MCF 10A (cell line): ENCODE results near the gene CRTC1. TPM values are rescaled to one million over a fixed set of nuclear protein-coding genes. Genes with fewer than 3 reads are reported as not detected.

Experiments
- BruUV-seq: library from RNA; stranded (reverse); fragments of 400-500 nt; replicated peaks from 2 replicates; lab custom pipeline; 2021; lab: Mats Ljungman, UMichigan
- CTCF ChIA-PET: fragments of 300-600 bp; sonication (Branson Sonifier 250); formaldehyde crosslinking; extraction: SDS; loops from one replicate; lab custom pipeline; 2021; ENCODE audit warnings: antibody characterized with exemption, inconsistent platforms; lab: Yijun Ruan, JAX
- POLR2A ChIA-PET: fragments of 300-600, 350-650 bp; sonication (Branson Sonifier 250); formaldehyde crosslinking; extraction: SDS; loops from one replicate; lab custom pipeline; 2020; ENCODE audit warnings: antibody characterized with exemption, inconsistent platforms; lab: Yijun Ruan, JAX
- DNase-seq: peaks from one replicate; pipeline ENCODE4 v3.0.0-alpha.2; 2018; ENCODE audit not compliant: unreplicated experiment
- H3K27ac Mint-ChIP-seq: one replicate; pipeline ENCODE4 v1.8.0; 2022; ENCODE audit warnings: mild to moderate bottlenecking, low read depth, mixed read lengths; ENCODE audit not compliant: unreplicated experiment
- H3K27me3 Mint-ChIP-seq: one replicate; pipeline ENCODE4 v1.8.0; 2022; ENCODE audit warnings: mixed read lengths; ENCODE audit not compliant: insufficient read depth, unreplicated experiment
- H3K36me3 Mint-ChIP-seq: one replicate; pipeline ENCODE4 v1.8.0; 2022; ENCODE audit warnings: mild to moderate bottlenecking, moderate library complexity, mixed read lengths; ENCODE audit not compliant: insufficient read depth, unreplicated experiment
- H3K4me1 Mint-ChIP-seq: one replicate; pipeline ENCODE4 v1.8.0; 2022; ENCODE audit warnings: mixed read lengths; ENCODE audit not compliant: insufficient read depth, unreplicated experiment
- H3K4me3 Mint-ChIP-seq: one replicate; pipeline ENCODE4 v1.8.0; 2022; ENCODE audit warnings: mild to moderate bottlenecking, moderate library complexity, mixed read lengths; ENCODE audit not compliant: unreplicated experiment
- H3K9me3 Mint-ChIP-seq: one replicate; pipeline ENCODE4 v1.8.0; 2022; ENCODE audit warnings: mixed read lengths; ENCODE audit not compliant: unreplicated experiment
- CTCF ChIP-seq: fragments of 200-600 bp; IDR thresholded peaks from one replicate; pipeline ENCODE4 v1.8.0; 2022; ENCODE audit warnings: antibody characterized with exemption, mild to moderate bottlenecking; ENCODE audit not compliant: unreplicated experiment
- intact Hi-C: fragments of 100-400 bp; cut with micrococcal nuclease; formaldehyde crosslinking; loops from 2 replicates; pipeline ENCODE4 v1.14.1; 2022
- total RNA-seq: library from RNA; stranded (reverse); gene quantifications from 2 replicates; pipeline ENCODE4 v1.2.3, GENCODE V29; 2022

Gene CRTC1
- total RNA-seq, 1 experiment from 2014 or later, result 11.1 TPM

- ChIA-PET POLR2A (interaction anchor here (0.6 kb wide), 1 partner anchor 346 kb away, joined by 3 read pairs; no protein-coding TSS in a partner anchor), CTCF (interaction anchor here (0.7 kb wide), 1 partner anchor 546 kb away, joined by 3 read pairs; no protein-coding TSS in a partner anchor)
- Mint-ChIP-seq H3K27ac (no peak overlapping the region), H3K9me3 (no peaks in the 10 kb centered on the region), H3K4me1 (peaks cover 13% of the 10 kb centered on the region), H3K27me3 (no peaks in the 10 kb centered on the region), H3K36me3 (no peaks in the 10 kb centered on the region), H3K4me3 (no peak overlapping the region)
- intact Hi-C loops, result no loop called here
- TF ChIP-seq CTCF, result no peak
- peak; percentile 48 for DNase-seq
- BruUV-seq, result no TSS peak
These were observed 16.0 kb downstream of the CRTC1 start for GRCh38 chr19:18699403-18700054.

GRCh38 chr19:18700501-18701249 lies 17.2 kb downstream of the CRTC1 start:
- TF ChIP-seq CTCF, result no peak
- H3K9me3 Mint-ChIP-seq, result no peaks in the 10 kb centered on the region
- intact Hi-C loops, result no loop called here
- peak overlapping the region; percentile 28 for H3K4me3 Mint-ChIP-seq
- H3K36me3 Mint-ChIP-seq, result no peaks in the 10 kb centered on the region
- H3K4me1 Mint-ChIP-seq, result peaks cover 13% of the 10 kb centered on the region
- H3K27me3 Mint-ChIP-seq, result no peaks in the 10 kb centered on the region
- peak; percentile 48 for DNase-seq
- no peak overlapping the region for H3K27ac Mint-ChIP-seq
- CTCF ChIA-PET, result interaction anchor here (1.0 kb wide), 1 partner anchor 112 kb away, joined by 3 read pairs; the partner anchor contains the start of gene REX1BD
- POLR2A ChIA-PET, result no interaction called here
- BruUV-seq, result no TSS peak

- POLR2A ChIA-PET, result no interaction called here
- peaks cover 13% of the 10 kb centered on the region for H3K4me1 Mint-ChIP-seq
- CTCF ChIA-PET, result interaction anchor here (1.0 kb wide), 1 partner anchor 113 kb away, joined by 3 read pairs; the partner anchor contains the start of gene REX1BD
These were observed 17.7 kb downstream of the CRTC1 start for GRCh38 chr19:18701250-18701608.

More at GRCh38 chr19:18701250-18701608, 17.7 kb downstream of the CRTC1 start:
- intact Hi-C loops, result no loop called here
- no peak for TF ChIP-seq CTCF
- DNase-seq, result no peak
- Mint-ChIP-seq H3K9me3 (no peaks in the 10 kb centered on the region), H3K27ac (no peak overlapping the region), H3K36me3 (no peaks in the 10 kb centered on the region), H3K27me3 (no peaks in the 10 kb centered on the region), H3K4me3 (peak overlapping the region; percentile 28)
- no TSS peak for BruUV-seq
